AML-193 (cell line): ENCODE data around the gene HSPBAP1.

ENCODE experiments used
- DNase-seq, 2 experiments: peaks; one replicate each; lab custom pipeline; 2025; lab: John Stamatoyannopoulos, UW

The HSPBAP1 gene, protein sequence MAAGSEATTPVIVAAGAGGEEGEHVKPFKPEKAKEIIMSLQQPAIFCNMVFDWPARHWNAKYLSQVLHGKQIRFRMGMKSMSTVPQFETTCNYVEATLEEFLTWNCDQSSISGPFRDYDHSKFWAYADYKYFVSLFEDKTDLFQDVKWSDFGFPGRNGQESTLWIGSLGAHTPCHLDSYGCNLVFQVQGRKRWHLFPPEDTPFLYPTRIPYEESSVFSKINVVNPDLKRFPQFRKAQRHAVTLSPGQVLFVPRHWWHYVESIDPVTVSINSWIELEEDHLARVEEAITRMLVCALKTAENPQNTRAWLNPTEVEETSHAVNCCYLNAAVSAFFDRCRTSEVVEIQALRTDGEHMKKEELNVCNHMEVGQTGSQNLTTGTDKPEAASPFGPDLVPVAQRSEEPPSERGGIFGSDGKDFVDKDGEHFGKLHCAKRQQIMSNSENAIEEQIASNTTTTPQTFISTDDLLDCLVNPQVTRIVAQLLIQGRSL

DNA sequence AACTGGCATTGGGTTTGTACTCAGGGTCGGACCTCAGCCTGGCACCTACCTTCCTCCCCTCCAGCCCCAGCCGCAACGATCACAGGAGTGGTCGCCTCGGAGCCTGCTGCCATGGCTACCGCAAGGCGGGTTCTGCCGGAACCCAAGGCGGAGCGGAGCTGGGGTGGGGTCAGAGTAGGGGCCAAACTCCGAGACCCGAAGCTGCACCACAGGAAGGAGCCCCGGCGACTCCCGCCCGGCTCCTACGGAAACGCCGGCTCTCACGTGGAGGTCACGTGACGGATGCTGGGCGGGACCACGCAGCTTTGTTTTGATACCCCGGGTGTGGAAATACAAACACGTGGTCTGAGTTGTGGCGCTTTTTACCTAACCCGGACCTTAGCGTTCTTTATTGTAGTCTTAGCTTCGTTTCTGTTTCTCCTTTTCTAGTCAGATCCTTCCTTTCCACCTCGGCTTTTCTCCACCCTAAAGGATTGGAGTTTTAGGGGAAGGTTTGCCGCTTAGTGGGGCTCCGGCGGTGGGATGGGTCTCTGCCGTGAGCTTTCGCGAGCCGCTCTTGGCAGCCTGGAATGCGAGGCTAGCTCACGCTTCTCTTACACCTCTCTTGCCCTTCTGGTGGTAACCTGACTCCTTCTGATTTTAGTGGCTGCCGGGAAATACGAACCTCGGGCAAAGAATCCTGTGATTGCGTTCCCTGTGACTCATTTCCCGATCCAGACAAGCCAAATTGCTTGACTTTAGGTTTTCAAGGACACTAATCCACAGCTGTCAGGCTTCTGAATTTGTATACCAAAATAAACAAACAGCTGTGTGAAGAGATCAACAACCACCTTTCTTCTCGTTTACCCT lies at the start of gene HSPBAP1:
Gene HSPBAP1 (minus strand): TSS at position 264 of the 849 bp plus-strand sequence. CDS start 151 bp downstream, at position 113.
- DNase-seq: no peak

DNA sequence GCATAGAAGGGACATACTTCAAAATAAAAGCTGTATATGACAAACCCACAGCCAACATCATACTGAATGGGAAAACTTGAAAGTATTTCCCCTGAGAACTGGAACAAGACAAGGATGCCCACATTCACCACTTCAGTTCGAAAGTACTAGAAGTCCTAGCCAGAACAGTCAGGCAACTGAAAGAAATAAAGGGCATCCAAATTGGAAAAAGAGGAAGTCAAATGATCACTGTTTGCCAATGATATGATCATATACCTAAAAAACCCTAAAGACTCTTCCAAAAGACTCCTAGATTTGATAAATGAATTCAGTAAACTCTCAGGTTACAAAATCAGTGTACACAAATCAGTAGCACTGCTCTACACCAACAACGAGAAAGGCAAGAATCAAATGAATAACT lies 42.0 kb upstream of the HSPBAP1 start:
- no peak for DNase-seq

DNA sequence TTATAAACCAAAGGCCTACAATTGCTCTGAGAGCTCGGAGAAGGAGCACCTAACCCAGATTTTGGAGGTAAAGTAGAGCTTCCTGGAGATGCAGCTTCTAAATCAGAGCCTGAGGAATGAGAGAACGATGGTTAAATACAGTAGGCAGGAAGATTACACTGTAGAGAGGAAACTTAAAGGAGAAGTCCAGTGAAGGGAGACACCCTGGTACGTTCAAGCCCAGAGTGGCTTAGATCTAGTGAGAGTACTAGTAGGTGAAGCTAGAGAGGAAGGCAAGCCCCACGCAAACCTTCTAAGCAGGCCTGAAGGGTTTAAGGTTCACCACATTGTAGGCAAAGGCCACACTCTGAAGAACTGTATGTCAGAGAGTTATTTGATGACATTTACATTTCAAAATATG lies 34.6 kb upstream of the HSPBAP1 start:
- DNase-seq: no peak

DNA sequence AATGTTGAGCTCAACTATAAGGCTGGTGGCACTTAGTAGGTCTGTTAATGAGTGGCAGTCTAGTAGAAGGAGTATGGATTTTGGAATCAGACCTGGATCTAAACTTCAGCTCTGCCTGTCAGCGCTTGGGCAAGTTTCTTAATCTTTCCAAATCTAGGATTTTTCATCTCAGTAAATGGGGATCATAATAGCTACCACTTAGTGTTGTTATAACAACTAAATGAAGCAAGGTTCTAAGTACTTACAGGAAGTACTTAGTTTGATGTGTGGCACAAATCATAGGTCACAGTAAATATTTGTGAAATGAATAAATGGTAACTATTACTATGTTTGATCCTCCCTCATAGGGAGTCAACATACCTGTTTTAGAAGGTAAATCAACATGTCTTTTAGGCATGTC lies 32.6 kb upstream of the HSPBAP1 start:
- DNase-seq: no peak

DNA sequence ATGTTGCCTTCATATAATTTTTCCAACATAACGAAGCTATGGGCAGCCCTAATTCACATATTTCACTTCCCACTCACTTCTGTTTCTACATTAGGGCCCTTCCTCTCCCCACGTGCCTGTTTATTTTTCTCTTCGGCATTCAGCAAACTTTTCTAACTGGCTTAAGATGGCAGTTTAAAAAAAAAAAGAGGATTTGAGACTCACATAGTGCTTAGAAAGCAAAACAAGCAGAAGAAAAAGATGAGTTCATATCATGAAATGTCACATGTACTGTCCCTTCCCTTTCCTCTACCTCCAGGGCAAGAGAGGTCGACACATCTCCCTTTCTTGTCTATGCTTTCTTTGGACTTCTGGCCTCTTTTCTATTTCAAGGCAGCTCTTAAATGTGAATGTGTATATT lies 31.8 kb upstream of the HSPBAP1 start:
- no peak for DNase-seq

DNA sequence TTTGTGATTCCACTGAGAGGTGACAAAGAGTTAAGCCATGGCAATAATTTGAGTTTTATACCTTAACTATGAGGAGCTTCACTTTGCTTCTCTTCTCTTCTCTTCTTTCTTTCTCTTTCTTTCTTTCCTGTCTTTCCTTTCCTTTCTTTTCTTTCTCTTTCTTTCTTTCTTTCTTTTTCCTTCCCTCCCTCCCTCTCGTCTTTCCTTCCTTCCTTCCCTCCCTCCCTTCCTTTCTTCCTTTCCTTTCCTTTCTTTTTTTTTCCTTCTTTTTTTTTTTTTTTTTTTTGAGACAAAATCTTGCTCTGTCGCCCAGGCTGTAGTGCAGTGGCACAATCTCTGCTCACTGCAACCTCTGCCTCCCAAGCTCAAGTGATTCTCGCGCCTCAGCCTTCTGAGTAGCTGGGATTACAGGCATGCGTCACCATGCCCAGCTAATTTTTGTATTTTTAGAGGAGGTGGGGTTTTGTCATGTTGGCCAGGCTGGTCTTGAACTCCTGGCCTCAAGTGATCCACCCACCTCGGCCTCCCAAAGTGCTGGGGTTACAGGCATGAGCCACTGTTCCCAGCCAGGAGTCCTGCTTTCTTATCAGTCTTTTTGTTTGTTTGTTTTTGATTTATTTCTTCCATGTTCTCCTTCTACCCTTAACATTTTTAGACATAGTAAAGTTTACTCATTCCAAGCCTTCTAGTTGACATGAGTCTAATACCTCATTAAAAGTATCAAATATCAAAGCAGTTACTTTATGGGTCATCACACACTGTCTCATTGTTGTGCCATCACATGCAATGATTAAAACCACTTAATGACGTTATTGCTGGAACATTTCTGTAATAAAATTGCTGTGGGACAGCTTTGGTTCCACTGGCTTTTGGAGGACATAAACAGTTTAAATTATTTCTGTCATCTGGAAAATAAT lies 31.1 kb upstream of the HSPBAP1 start:
- no peak for DNase-seq

DNA sequence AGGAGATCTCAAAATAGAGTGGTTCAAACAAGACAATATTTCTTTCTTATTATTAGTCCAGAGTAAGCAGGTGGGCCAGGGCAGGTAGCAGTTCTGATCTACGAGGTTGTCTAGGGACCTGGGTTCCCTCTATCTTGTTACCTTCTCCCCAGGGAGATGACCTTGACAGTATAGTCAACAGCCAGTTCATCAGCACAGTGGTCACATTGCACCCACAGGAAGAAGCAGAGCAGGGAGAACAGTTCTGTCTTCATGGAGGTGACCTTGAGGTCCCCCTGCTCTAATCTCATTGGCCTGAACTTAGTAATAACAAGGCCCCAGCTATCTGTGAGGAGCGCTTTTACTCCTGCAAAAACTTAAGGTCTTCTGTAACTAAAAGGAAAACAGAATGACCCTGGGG lies 23.0 kb upstream of the HSPBAP1 start:
- no peak for DNase-seq

DNA sequence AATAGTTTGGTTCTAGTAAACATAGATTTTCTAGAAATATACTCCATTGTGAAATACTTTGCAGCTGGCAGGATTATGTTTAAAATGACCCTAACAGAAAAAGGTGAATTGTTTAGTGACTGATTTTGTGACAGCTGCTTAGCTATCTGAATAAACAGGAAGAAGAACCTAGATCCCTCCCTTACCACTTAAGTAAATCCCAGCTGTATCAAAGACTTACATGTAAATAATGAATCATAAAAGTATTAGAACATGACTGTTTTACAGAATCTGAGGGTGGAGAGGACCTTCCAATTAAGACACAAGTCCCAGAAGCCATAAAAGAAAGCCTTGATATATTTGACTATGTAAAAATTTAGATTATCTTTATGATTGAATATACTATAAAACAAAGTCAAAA lies 17.1 kb upstream of the HSPBAP1 start:
- DNase-seq: no peak

DNA sequence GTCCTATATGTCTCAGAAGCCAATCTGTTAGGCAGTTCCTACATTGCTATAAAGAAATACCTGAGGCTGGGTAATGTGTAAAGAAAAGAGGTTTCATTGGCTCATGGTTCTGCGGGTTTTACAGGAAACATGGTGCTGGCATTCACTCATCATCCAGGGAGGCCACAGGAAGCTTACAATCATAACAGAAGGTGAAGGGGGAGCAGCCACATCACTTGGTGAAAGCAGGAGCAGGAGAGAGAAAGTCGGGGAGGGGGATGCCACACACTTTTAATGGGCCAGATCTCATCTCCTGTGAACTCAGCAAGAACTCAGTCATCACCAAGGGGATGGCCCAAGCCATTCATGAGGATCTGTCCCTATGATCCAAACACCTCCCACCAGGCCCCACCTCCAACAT lies 10.3 kb upstream of the HSPBAP1 start:
- DNase-seq: no peak

DNA sequence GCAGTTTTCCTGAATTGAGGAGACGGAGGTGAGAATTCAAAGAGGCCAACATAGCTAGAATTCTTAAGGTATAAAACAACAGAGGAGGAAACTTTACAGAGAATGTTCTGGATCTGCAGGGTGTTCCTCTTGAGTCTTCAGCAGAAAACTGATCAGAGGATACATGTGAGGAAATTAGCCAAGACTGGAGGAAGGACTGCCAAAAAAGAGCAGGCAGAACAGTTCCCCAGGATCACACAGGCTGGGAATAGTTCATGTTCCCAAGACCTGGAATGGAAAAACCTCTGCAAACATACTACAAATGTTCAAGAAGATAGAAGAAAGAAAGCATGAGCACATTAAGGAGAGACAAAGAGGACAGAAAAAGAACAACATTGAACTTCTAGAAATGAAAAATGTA lies 8.7 kb upstream of the HSPBAP1 start:
- no peak for DNase-seq

DNA sequence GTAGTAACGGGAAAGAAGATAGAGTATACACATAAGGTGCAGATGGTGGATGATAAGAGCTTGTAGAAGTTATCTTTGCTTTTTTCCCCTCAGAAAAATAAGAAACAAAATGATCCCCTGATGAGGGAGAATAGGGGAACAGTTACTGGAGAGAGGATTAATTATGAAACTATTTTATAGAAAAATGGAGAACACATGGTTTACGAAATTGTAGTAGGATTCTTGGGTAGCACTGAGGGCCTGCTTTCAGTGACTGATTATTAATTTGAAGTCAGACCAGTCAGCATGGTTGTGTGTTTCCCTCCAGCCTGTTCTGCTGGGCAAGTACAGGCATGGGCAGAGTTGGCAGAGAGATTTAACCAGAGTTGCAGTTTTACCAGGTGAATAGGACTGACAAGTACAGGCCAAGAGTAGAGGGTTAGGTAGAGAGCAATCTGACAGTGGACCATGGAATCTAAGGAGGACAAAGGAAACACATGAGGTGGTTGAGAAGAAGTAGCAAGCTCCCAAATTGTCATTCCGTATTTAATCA lies 7.1 kb upstream of the HSPBAP1 start:
- peak in 1 of 2 experiments; percentile 23 for DNase-seq

DNA sequence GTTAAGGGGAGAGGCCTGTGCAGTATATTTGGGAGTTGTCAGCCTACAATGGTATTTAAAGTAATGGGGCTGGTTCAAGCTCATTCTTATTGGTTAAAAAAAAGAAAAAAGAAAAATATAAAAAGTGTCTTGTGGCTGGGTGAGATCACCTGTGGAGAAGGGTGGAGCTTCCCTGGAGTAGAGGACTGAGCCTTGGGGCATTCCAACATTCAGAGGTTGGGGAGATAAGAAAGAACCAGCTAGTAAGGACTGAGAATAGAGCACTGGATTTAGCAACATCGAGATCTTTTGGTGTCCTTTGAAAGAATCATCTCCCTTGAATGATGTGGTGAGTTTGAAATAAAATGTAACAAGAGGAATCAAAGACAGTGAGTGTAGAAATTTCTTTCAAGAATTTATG lies 6.4 kb upstream of the HSPBAP1 start:
- no peak for DNase-seq

DNA sequence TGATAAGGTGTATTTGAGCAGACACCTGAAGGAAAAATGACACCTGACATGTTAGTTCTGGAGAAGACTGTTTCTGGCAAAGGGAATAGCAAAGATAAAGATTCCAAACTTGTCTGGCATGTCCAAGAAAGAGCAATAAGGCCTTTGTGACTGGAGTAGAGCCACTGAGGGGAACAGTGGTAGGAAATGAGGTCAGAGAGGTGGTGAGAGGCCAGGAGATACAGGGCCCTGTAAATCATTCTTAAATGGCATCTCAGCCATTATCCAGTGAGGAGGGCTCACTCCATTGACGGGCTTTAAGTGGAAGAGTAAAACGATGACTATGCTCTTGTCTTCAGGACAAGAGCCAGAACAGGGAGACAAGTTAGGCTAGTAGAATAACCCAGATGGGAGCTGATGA lies 5.7 kb upstream of the HSPBAP1 start:
- DNase-seq: no peak

DNA sequence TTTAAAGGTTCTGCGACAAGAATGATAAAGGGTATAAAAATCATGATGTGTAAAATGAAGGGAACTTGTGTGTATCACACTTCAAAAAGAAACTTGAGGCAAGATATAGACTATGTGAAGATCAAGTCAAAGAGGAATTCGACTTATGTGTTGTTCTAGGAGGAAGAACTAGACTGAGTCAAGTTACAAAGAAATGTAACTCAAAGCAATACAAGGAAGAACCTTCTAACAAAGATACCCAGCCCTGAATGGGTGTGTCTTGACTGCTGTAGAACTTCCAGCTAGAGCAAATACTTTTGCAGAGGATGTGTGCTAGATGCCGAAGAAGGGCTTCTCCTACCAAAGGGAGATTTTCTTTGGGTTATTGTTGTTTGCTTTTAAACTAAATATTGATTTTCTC lies 3.7 kb upstream of the HSPBAP1 start:
- peak; percentile 29 to 31 for DNase-seq

DNA sequence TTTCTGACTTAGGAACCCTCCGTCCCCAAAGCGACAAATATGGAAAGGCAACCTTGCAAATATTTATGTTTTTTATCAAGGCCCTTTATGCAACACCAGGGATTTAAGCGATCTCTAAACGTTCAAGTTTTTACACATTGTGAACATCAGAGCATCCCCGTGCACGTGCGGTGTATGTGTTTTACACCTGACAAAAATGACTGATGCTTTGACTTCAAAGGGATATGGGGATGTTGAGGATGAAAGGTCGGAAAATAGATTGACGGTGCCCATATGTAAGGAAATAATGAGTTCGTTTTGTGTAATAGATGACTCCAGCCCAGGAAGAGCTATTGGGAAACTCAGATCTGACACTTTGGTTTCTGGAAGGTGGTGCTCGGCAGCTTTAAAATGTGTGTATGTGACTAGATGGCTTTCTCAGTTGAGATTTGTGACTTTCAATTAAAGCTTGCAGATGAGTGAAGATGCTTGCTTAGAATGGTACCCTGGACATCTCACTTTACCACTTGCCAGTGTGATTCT lies 2.1 kb upstream of the HSPBAP1 start:
- no peak for DNase-seq

DNA sequence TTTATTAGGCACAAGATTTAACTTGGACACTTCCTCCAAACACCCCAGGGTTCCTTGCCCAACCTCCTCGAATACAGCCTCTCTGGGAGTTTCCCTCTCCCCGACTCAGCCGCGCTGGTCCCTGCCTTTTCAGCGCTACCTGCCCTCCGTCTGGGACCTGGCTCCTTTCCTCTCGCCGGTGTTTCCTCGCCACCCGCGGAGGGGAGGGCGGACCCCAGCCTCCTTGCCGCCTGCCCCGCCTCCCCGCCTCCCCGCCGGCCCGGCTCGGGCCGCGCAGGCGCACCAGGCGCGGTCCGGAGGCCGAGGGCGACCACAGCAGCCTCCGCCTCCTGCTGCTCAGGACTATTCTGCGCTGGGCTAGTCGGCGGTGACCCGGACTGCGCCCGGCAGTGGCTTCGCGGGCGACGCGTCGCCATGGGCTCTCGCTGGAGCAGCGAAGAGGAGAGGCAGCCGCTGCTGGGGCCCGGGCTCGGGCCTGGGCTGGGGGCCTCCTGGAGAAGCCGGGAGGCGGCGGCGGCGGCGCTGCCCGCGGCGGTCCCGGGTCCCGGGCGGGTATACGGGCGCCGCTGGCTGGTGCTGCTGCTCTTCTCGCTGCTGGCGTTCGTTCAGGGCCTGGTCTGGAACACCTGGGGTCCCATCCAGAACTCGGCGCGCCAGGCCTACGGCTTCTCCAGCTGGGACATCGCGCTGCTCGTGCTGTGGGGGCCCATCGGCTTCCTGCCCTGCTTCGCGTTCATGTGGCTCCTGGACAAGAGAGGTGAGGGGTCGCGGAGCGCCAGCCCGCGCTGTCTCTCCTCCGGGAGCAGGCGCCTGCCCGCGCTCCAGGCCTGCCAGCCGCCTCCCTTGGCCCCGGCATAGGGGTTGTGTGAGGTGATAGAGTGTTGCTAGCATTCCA lies 1.4 kb upstream of the HSPBAP1 start, which contains the start of gene SLC49A4:
Gene SLC49A4 (plus strand): TSS at position 291 of the 895 bp plus-strand sequence. CDS start 124 bp downstream, at position 415.
- DNase-seq: no peak

DNA sequence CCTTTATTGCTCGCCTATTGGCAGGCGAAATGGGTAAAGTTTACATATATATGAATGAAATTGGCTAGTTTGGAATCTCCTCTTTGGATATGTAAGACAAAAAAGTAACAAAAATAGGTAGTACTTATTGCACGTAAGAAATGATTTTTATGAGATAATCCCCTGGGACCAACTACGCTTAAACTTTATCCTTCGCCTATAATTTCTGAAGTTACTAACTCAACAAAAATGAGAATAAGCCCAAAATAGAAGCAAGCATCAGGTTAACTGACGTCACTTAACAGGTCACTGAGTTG lies 800 bp upstream of the HSPBAP1 start:
- DNase-seq: no peak

DNA sequence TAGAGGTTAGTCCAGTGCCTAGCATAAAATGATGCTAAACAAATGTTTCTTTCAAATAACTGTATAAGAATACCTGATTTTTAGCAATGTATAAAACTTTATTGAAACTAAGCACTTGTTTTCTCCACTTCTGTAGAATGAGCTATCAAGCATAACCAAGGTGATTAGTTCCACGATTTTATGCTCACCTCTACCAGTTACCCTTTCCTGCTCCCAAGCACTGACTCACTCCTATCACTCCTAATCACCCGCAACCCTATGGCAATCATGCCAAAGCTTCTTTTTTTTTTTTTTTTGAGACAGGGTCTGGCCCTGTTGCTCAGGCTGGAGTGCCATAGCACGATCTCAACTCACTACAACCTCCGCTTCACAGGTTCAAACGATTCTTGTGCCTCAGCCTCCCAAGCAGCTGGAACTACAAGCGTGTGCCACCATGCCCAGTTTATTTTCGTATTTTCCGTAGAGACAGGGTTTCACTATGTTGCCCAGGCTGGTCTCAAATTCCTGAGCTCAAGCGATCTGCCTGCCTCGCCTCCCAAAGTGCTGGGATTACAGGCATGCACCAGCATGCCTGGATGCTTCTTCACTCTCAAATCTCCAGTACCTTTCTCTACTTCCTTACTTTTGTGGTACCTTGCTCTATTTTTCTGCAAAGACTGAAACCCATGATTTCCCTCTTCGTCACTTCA lies 3.9 kb downstream of the HSPBAP1 start:
- no peak for DNase-seq

DNA sequence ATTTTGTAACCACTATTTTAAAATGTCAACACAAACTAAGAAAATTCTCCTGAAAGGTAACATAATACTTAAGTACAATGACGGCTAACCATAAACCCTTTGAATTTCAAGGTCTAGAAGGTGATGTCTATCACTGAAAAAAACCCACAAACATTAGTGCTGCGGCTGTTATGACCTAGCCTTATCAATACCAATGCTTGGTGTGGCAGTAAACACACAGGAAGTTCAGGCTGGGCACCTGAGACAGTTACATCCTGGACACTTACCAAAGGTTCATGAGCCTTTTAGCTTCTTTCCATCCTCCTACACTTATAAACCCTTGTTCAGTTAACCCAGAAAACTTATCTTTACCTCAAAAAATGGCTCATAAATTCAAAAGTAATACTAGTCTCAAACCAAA lies 5.8 kb downstream of the HSPBAP1 start:
- DNase-seq: no peak

DNA sequence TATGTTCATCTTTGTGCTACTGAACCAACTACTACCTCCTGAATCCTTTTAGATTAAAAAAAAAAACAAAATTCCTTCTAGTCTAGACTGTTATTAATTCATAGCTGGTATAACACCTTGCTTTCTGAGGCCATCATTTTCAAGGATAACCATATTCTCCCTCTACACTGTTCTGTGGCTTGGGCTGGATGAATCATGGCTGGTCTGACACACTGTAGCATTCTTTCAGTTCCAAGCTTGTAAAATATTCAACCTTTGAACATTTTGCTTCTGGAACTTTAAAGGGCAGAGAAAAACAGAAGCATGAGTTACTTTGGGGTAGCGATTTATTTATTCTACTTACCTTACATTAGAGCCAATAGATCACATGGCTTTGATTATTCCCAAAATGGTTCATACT lies 7.6 kb downstream of the HSPBAP1 start:
- no peak for DNase-seq
